OCI-LY7 (cell line): ENCODE data around the gene PKP1. TPM values are rescaled to one million over a fixed set of nuclear protein-coding genes. Genes with fewer than 3 reads are reported as not detected.

Experiments used
- BruUV-seq: library from RNA; stranded (reverse); fragments of 400-500 nt; replicated peaks from 2 replicates; lab custom pipeline; 2021; lab: Mats Ljungman, UMichigan
- CTCF ChIA-PET: fragments of 300-600 bp; sonication (Branson Sonifier 250); formaldehyde crosslinking; loops from one replicate; lab custom pipeline; 2022; ENCODE audit warnings: antibody characterized with exemption; ENCODE audit not compliant: unreplicated experiment; lab: Charles Lee
- POLR2A ChIA-PET: fragments of 300-600 bp; sonication (Branson Sonifier 250); formaldehyde crosslinking; loops from one replicate; lab custom pipeline; 2022; ENCODE audit warnings: antibody characterized with exemption; lab: Charles Lee
- DNase-seq: peaks from one replicate; pipeline ENCODE4 v3.0.0-alpha.2; 2015; ENCODE audit warnings: low spot score
- H2AFZ ChIP-seq: fragments of 200-600 bp; sonication (generic), shearing (Covaris generic); 2 replicates; pipeline ENCODE4 v1.6.1; 2014; ENCODE audit warnings: mild to moderate bottlenecking, antibody characterized with exemption, low read length, moderate library complexity
- H3K27ac ChIP-seq: fragments of 200-600 bp; sonication (generic); 2 replicates; pipeline ENCODE4 v1.5.1; 2014; ENCODE audit warnings: mixed run types, low read depth, mild to moderate bottlenecking, moderate library complexity, low read length, inconsistent platforms; ENCODE audit not compliant: poor library complexity, severe bottlenecking
- H3K36me3 ChIP-seq: fragments of 200-600 bp; sonication (generic); 2 replicates; pipeline ENCODE4 v1.6.1; 2014; ENCODE audit warnings: mild to moderate bottlenecking, antibody characterized with exemption, low read length, moderate library complexity, mixed read lengths; ENCODE audit not compliant: insufficient read depth
- H3K4me1 ChIP-seq: fragments of 200-600 bp; sonication (generic); 2 replicates; pipeline ENCODE4 v1.5.1; 2014; ENCODE audit warnings: mild to moderate bottlenecking, low read length; ENCODE audit not compliant: insufficient read depth, poor library complexity, severe bottlenecking
- H3K4me2 ChIP-seq: fragments of 200-600 bp; sonication (generic); 2 replicates; pipeline ENCODE4 v1.6.1; 2014; ENCODE audit warnings: mild to moderate bottlenecking, low read length
- H3K4me3 ChIP-seq: fragments of 200-600 bp; sonication (generic); 2 replicates; pipeline ENCODE4 v1.5.1; 2014; ENCODE audit warnings: mild to moderate bottlenecking, low read depth, low read length; ENCODE audit not compliant: poor library complexity, severe bottlenecking
- H3K79me2 ChIP-seq: fragments of 200-600 bp; sonication (generic); 2 replicates; pipeline ENCODE4 v1.6.1; 2016; ENCODE audit warnings: low read depth, mild to moderate bottlenecking, low read length, moderate library complexity, mixed read lengths; ENCODE audit not compliant: insufficient read depth
- H3K9me2 ChIP-seq: fragments of 200-600 bp; sonication (generic); 2 replicates; pipeline ENCODE4 v1.6.1; 2016; ENCODE audit warnings: mild to moderate bottlenecking, low read length, mixed read lengths; ENCODE audit not compliant: insufficient read depth
- H3K9me3 ChIP-seq: fragments of 200-600 bp; sonication (generic); 2 replicates; pipeline ENCODE4 v1.6.1; 2014; ENCODE audit warnings: mild to moderate bottlenecking, mixed run types, low read length, mixed read lengths
- H4K20me1 ChIP-seq: fragments of 200-600 bp; sonication (generic); 2 replicates; pipeline ENCODE4 v1.6.1; 2014; ENCODE audit warnings: mild to moderate bottlenecking, antibody characterized with exemption, low read length, moderate library complexity, mixed read lengths; ENCODE audit not compliant: insufficient read depth
- EZH2phosphoT487 ChIP-seq: fragments of 200-600 bp; sonication (generic); IDR thresholded peaks from 2 replicates; pipeline ENCODE4 v1.6.1; 2018; ENCODE audit warnings: low read depth, borderline replicate concordance, mild to moderate bottlenecking, mixed run types, antibody characterized with exemption, low read length, moderate library complexity, mixed read lengths
- intact Hi-C: fragments of 100-400 bp; cut with micrococcal nuclease; formaldehyde crosslinking; loops from one replicate; pipeline ENCODE4 v1.10.0; 2022; ENCODE audit not compliant: unreplicated experiment
- total RNA-seq, 2 experiments: library from RNA; depleted of rRNA in 1 of 2; stranded (reverse); fragments of >200 nt in 1 of 2; shearing (Covaris generic) in 1 of 2; gene quantifications; 2 replicates each; pipeline ENCODE4 v1.2.3, GENCODE V29; 2014 to 2022
- TF ChIP-seq, protein P1 (sequence below): fragments of 200-600 bp; sonication (generic); conservative IDR thresholded peaks from 2 replicates; pipeline ENCODE4 v1.5.1; 2014; ENCODE audit warnings: mild to moderate bottlenecking, antibody characterized with exemption, low read length, moderate library complexity, mixed read lengths

The PKP1 gene
- total RNA-seq, 2 experiments from 2014 or later: not detected

GRCh38 chr1:201284636-201285035 lies 1.3 kb downstream of the PKP1 start:
- no peak for DNase-seq
- H3K36me3 ChIP-seq: no peaks in the 10 kb centered on the region
- no peak overlapping the region for H3K27ac ChIP-seq
- H3K4me2 ChIP-seq: no peak overlapping the region
- H3K9me3 ChIP-seq: no peaks in the 10 kb centered on the region
- no peak overlapping the region for H3K4me3 ChIP-seq
- no peaks in the 10 kb centered on the region for H3K4me1 ChIP-seq
- H3K9me2 ChIP-seq: no peaks in the 10 kb centered on the region
- no peaks in the 10 kb centered on the region for H3K79me2 ChIP-seq
- TF ChIP-seq EZH2phosphoT487: no peak
- TF ChIP-seq, protein P1, sequence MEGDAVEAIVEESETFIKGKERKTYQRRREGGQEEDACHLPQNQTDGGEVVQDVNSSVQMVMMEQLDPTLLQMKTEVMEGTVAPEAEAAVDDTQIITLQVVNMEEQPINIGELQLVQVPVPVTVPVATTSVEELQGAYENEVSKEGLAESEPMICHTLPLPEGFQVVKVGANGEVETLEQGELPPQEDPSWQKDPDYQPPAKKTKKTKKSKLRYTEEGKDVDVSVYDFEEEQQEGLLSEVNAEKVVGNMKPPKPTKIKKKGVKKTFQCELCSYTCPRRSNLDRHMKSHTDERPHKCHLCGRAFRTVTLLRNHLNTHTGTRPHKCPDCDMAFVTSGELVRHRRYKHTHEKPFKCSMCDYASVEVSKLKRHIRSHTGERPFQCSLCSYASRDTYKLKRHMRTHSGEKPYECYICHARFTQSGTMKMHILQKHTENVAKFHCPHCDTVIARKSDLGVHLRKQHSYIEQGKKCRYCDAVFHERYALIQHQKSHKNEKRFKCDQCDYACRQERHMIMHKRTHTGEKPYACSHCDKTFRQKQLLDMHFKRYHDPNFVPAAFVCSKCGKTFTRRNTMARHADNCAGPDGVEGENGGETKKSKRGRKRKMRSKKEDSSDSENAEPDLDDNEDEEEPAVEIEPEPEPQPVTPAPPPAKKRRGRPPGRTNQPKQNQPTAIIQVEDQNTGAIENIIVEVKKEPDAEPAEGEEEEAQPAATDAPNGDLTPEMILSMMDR: no peak
- H2AFZ ChIP-seq: no peak overlapping the region
- POLR2A ChIA-PET: no interaction called here
- no TSS peak for BruUV-seq
- CTCF ChIA-PET: no interaction called here
- no peaks in the 10 kb centered on the region for H4K20me1 ChIP-seq
- intact Hi-C loops: no loop called here

DNA sequence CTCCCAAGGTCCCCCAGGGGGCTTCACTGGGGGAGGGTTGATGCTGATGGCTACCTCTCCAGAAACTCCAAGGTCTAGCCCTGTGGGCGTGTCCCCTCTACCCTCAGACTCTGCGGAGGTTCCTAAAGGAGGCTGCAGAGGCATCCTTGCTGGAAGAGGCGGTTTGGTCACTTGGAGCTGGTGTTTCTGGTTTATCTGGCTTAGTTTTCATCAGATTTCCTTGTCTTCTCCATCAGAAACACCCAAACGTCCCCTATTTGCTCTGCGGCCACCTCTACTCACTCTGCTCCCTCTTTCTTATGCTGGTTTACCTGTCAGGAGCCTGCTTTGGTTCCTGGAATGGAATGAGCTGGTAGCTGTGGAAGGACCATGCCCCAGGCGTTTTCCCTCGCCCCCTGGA lies 2.5 kb downstream of the PKP1 start:
- no TSS peak for BruUV-seq
- H2AFZ ChIP-seq: no peak overlapping the region

GRCh38 chr1:201286445-201286844 lies 3.1 kb downstream of the PKP1 start:
- Histone ChIP-seq H3K79me2 (no peaks in the 10 kb centered on the region), H3K4me1 (no peaks in the 10 kb centered on the region), H2AFZ (no peak overlapping the region), H3K9me3 (no peaks in the 10 kb centered on the region), H4K20me1 (no peaks in the 10 kb centered on the region), H3K36me3 (no peaks in the 10 kb centered on the region), H3K4me3 (no peak overlapping the region), H3K4me2 (no peak overlapping the region), H3K9me2 (no peaks in the 10 kb centered on the region), H3K27ac (no peak overlapping the region)
- ChIA-PET CTCF (no interaction called here), POLR2A (no interaction called here)
- DNase-seq: no peak
- no TSS peak for BruUV-seq
- TF ChIP-seq EZH2phosphoT487: no peak
- intact Hi-C loops: no loop called here

More for the DNA sequence above, 2.5 kb downstream of the PKP1 start:
- Histone ChIP-seq H3K4me1 (no peaks in the 10 kb centered on the region), H3K36me3 (no peaks in the 10 kb centered on the region), H3K79me2 (no peaks in the 10 kb centered on the region), H3K4me2 (no peak overlapping the region), H4K20me1 (no peaks in the 10 kb centered on the region), H3K27ac (no peak overlapping the region), H3K4me3 (no peak overlapping the region), H3K9me2 (no peaks in the 10 kb centered on the region), H3K9me3 (no peaks in the 10 kb centered on the region)
- intact Hi-C loops: no loop called here
- CTCF ChIA-PET: no interaction called here
- POLR2A ChIA-PET: no interaction called here
- TF ChIP-seq EZH2phosphoT487: no peak
- TF ChIP-seq, protein P1: no peak
- DNase-seq: no peak
